Epithelial cell of esophagus (primary cell): Measurements from ENCODE around the gene KRTAP5-10.
"Not testable (repeated sequence)": the region's sequence is repeated elsewhere in the genome, so short reads cannot be mapped to it uniquely, and the experiment has no call there.

Source experiments
- DNase-seq: peaks from one replicate; pipeline ENCODE4 v3.0.0; 2010; ENCODE audit warnings: low read depth
- H3K4me3 ChIP-seq: 2 replicates; pipeline ENCODE4 v1.5.1; 2011; ENCODE audit warnings: mild to moderate bottlenecking, low read length, control low read depth
- CTCF ChIP-seq: IDR thresholded peaks from 2 replicates; pipeline ENCODE4 v1.5.1; 2011; ENCODE audit warnings: low read depth, mild to moderate bottlenecking, low read length, control low read depth, inconsistent platforms; ENCODE audit not compliant: insufficient read depth; ENCODE audit errors: missing control alignments

Gene KRTAP5-10

GRCh38 chr11:71527576-71528210, 37.7 kb upstream of the KRTAP5-10 start:
- TF ChIP-seq CTCF, result no peak
- no peak overlapping the region for H3K4me3 ChIP-seq
- DNase-seq, result no peak

GRCh38 chr11:71530602-71531001, 34.8 kb upstream of the KRTAP5-10 start:
- H3K4me3 ChIP-seq, result no peak overlapping the region
- no peak for DNase-seq
- no peak for TF ChIP-seq CTCF

- no peak for DNase-seq
- TF ChIP-seq CTCF, result no peak
- H3K4me3 ChIP-seq, result no peak overlapping the region
Observed at GRCh38 chr11:71532036-71532610, 33.2 kb upstream of the KRTAP5-10 start.

GRCh38 chr11:71534711-71535608, 30.4 kb upstream of the KRTAP5-10 start:
- H3K4me3 ChIP-seq, DNase-seq: not testable (repeated sequence)

GRCh38 chr11:71535825-71536224, 29.5 kb upstream of the KRTAP5-10 start:
- H3K4me3 ChIP-seq, result no peak overlapping the region
- no peak for DNase-seq
- TF ChIP-seq CTCF, result no peak

GRCh38 chr11:71537537-71537936, 27.8 kb upstream of the KRTAP5-10 start:
- no peak for TF ChIP-seq CTCF
- H3K4me3 ChIP-seq, result no peak overlapping the region
- DNase-seq, result no peak

GRCh38 chr11:71537977-71538665, 27.2 kb upstream of the KRTAP5-10 start, which contains the start of gene KRTAP5-8:
Gene KRTAP5-8, plus strand, starts transcription at chr11:71538025. Its CDS starts 31 bp downstream, at chr11:71538056.
- H3K4me3 ChIP-seq, DNase-seq: not testable (repeated sequence)
